Mucosa of stomach (tissue), 1 donor: ENCODE results near the gene HOXA13.

Experiments used
- H3K27me3 ChIP-seq: one replicate; pipeline ENCODE4 v1.7.0; 2013; ENCODE audit warnings: mild to moderate bottlenecking, low read length; ENCODE audit not compliant: control insufficient read depth, insufficient read depth
- H3K36me3 ChIP-seq: one replicate; pipeline ENCODE4 v1.7.0; 2013; ENCODE audit warnings: low read length; ENCODE audit not compliant: control insufficient read depth, insufficient read depth
- H3K4me1 ChIP-seq: one replicate; pipeline ENCODE4 v1.7.0; 2013; ENCODE audit warnings: mild to moderate bottlenecking, low read length; ENCODE audit not compliant: control insufficient read depth, insufficient read depth
- H3K4me3 ChIP-seq: one replicate; pipeline ENCODE4 v1.7.0; 2013; ENCODE audit warnings: low read length
- H3K9ac ChIP-seq: one replicate; pipeline ENCODE4 v1.7.0; 2013; ENCODE audit warnings: mild to moderate bottlenecking, low read length, moderate library complexity
- H3K9me3 ChIP-seq: one replicate; pipeline ENCODE4 v1.7.0; 2013; ENCODE audit warnings: mild to moderate bottlenecking, low read length, moderate library complexity; ENCODE audit not compliant: control insufficient read depth
- donor health status: Pancreatic carcinoma.

Gene HOXA13

GRCh38 chr7:27242555-27243339 lies 42.9 kb upstream of the HOXA13 start, which contains the start of gene EVX1:
EVX1 (plus strand) TSS chr7:27242802; CDS start chr7:27243031, 229 bp downstream.
- Histone ChIP-seq H3K9me3 (peaks cover 3% of the 10 kb centered on the region), H3K9ac (no peak within 1 kb of the TSS), H3K4me1 (peaks cover 48% of the 10 kb centered on the region), H3K36me3 (no peaks in the 10 kb centered on the region), H3K27me3 (peaks cover 100% of the 10 kb centered on the region), H3K4me3 (no peak within 1 kb of the TSS)

GRCh38 chr7:27242154-27242553 lies 42.3 kb upstream of the HOXA13 start:
- Histone ChIP-seq H3K36me3 (no peaks in the 10 kb centered on the region), H3K4me1 (peaks cover 48% of the 10 kb centered on the region), H3K4me3 (no peak overlapping the region), H3K27me3 (peaks cover 100% of the 10 kb centered on the region), H3K9me3 (peaks cover 3% of the 10 kb centered on the region), H3K9ac (no peak overlapping the region)

GRCh38 chr7:27241189-27242056 lies 41.5 kb upstream of the HOXA13 start:
- no peak overlapping the region for H3K9ac ChIP-seq
- no peaks in the 10 kb centered on the region for H3K36me3 ChIP-seq
- no peak overlapping the region for H3K4me3 ChIP-seq
- H3K27me3 ChIP-seq, result peaks cover 100% of the 10 kb centered on the region
- peaks cover 48% of the 10 kb centered on the region for H3K4me1 ChIP-seq
- peaks cover 3% of the 10 kb centered on the region for H3K9me3 ChIP-seq

DNA sequence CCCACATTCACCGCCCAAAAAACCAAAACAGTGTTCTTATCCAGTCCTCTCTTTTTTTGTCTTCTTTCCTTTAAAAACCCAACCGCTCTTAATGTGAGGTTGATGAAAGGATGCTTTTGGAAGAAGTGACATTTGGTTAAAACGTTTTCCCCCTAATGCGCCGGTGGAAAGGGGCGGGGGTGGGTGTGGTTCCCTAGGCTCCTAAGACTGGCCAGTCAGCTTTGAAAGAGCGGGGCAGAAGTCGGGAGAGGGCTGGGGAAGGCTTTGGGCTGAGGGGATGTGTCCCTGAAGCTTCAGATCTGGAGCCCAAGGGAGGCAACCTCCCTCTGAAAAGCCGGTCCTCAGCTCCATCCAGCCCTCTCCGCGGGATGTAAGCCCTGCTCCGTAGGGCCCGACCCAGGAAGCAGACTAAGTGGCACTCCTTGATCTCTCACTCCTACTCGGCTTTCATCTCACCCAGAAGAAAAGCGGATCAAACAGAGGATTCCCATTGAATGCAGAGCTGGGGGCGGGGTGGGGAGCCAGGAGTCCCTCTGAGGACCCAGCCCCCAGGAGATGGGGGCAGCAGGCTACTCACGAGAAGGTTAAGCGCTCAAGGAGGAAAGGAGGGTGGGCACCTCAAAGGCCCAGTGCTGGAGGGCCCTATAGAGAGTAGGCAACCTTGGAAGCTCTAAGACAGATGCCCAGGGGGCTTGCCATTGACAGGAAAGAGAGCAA lies 40.3 kb upstream of the HOXA13 start:
- Histone ChIP-seq H3K27me3 (peaks cover 100% of the 10 kb centered on the region), H3K4me3 (no peak overlapping the region), H3K36me3 (no peaks in the 10 kb centered on the region), H3K9me3 (peaks cover 3% of the 10 kb centered on the region), H3K4me1 (peaks cover 43% of the 10 kb centered on the region), H3K9ac (no peak overlapping the region)

GRCh38 chr7:27239387-27240014 lies 39.6 kb upstream of the HOXA13 start:
- Histone ChIP-seq H3K9me3 (peaks cover 3% of the 10 kb centered on the region), H3K4me1 (peaks cover 36% of the 10 kb centered on the region), H3K9ac (no peak overlapping the region), H3K4me3 (no peak overlapping the region), H3K36me3 (no peaks in the 10 kb centered on the region), H3K27me3 (peaks cover 100% of the 10 kb centered on the region)

GRCh38 chr7:27238979-27239386 lies 39.1 kb upstream of the HOXA13 start:
- Histone ChIP-seq H3K27me3 (peaks cover 95% of the 10 kb centered on the region), H3K9ac (no peak overlapping the region), H3K9me3 (peaks cover 3% of the 10 kb centered on the region), H3K36me3 (no peaks in the 10 kb centered on the region), H3K4me1 (peaks cover 36% of the 10 kb centered on the region), H3K4me3 (no peak overlapping the region)

GRCh38 chr7:27237735-27238334 lies 37.9 kb upstream of the HOXA13 start:
- H3K9me3 ChIP-seq, result peaks cover 3% of the 10 kb centered on the region
- no peak overlapping the region for H3K4me3 ChIP-seq
- H3K36me3 ChIP-seq, result no peaks in the 10 kb centered on the region
- H3K4me1 ChIP-seq, result peaks cover 25% of the 10 kb centered on the region
- H3K27me3 ChIP-seq, result peaks cover 84% of the 10 kb centered on the region
- H3K9ac ChIP-seq, result no peak overlapping the region

- no peaks in the 10 kb centered on the region for H3K36me3 ChIP-seq
- peaks cover 62% of the 10 kb centered on the region for H3K27me3 ChIP-seq
- H3K9ac ChIP-seq, result peak overlapping the region; percentile 70
- peaks cover 20% of the 10 kb centered on the region for H3K4me1 ChIP-seq
- no peaks in the 10 kb centered on the region for H3K9me3 ChIP-seq
- peak overlapping the region; percentile 36 for H3K4me3 ChIP-seq
Measured at GRCh38 chr7:27235387-27236311, 35.8 kb upstream of the HOXA13 start.

DNA sequence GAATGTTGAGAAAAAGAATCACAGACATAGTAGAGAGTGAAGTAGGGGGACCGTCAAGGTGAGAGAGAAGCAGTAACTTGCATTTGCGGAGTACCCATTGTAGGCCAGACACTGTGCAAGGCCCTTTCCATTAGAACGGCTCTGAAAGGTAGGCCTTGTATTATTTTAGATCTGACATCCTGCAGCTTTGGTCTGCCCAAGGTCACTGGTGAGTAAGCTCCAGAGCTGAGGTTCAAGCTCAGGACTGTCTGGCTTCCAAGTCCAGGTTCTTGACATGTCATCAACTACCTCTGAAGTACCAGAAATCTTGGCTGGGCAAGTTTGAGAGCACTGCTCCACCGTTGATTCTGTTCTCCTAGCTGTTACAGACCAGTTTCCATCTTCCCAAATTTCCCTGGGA lies 29.6 kb upstream of the HOXA13 start:
- H3K9me3 ChIP-seq, result no peaks in the 10 kb centered on the region
- no peaks in the 10 kb centered on the region for H3K4me1 ChIP-seq
- H3K9ac ChIP-seq, result no peak overlapping the region
- peaks cover 35% of the 10 kb centered on the region for H3K27me3 ChIP-seq
- H3K36me3 ChIP-seq, result no peaks in the 10 kb centered on the region
- no peak overlapping the region for H3K4me3 ChIP-seq

- H3K4me3 ChIP-seq, result no peak overlapping the region
- no peaks in the 10 kb centered on the region for H3K9me3 ChIP-seq
- peaks cover 74% of the 10 kb centered on the region for H3K27me3 ChIP-seq
- no peak overlapping the region for H3K9ac ChIP-seq
- no peaks in the 10 kb centered on the region for H3K36me3 ChIP-seq
- no peaks in the 10 kb centered on the region for H3K4me1 ChIP-seq
Measured at GRCh38 chr7:27224983-27225934, 25.4 kb upstream of the HOXA13 start.
